Endometrial microvascular endothelial cells (primary cell): ENCODE results near the gene TTYH2. TPM values are rescaled to one million over a fixed set of nuclear protein-coding genes. Genes with fewer than 3 reads are reported as not detected.

Experiments used
- in situ Hi-C: cut with HindIII; loops from 2 replicates; pipeline ENCODE4 v1.10.0; 2017; ENCODE audit warnings: low sequenced_read_pairs, low pct_unique_long_range_greater_than_20kb; ENCODE audit errors: inconsistent ontology term
- total RNA-seq: library from RNA; depleted of rRNA; stranded (reverse); fragments of >200 nt; gene quantifications from one replicate; pipeline ENCODE4 v1.2.3, GENCODE V29; 2015; ENCODE audit errors: inconsistent ontology term

The TTYH2 gene
- total RNA-seq, 1 donor from 2014 or later: not detected

GRCh38 chr17:74299226-74300009, 86.0 kb downstream of the TTYH2 start:
- in situ Hi-C loops: no loop called here

- in situ Hi-C loops: no loop called here
Measured at GRCh38 chr17:74303305-74303704, 89.9 kb downstream of the TTYH2 start.

- in situ Hi-C loops: no loop called here
Measured at GRCh38 chr17:74304184-74304583, 90.8 kb downstream of the TTYH2 start.

- in situ Hi-C loops: no loop called here
Measured at GRCh38 chr17:74305865-74306654, 92.7 kb downstream of the TTYH2 start.

- in situ Hi-C loops: no loop called here
Measured at GRCh38 chr17:74307984-74308773, 94.8 kb downstream of the TTYH2 start.

GRCh38 chr17:74309902-74310301, 96.5 kb downstream of the TTYH2 start:
- in situ Hi-C loops: no loop called here

Other genes starting within 250 kb of the TTYH2 start
- gene RPL38, start 9.9 kb upstream of the TTYH2 start, total RNA-seq: 213 TPM
- gene DNAI2, start 60.7 kb downstream of the TTYH2 start, total RNA-seq: not detected
- gene KIF19, start 112.7 kb downstream of the TTYH2 start, total RNA-seq: 0.09 TPM
- not detected for gene BTBD17, start 148.3 kb downstream of the TTYH2 start, total RNA-seq
- gene GPR142, start 153.9 kb downstream of the TTYH2 start, total RNA-seq: not detected
- not detected for gene GPRC5C, start 218.5 kb downstream of the TTYH2 start, total RNA-seq